ENCODE measurements around the gene L1CAM. TPM values are rescaled to one million over a fixed set of nuclear protein-coding genes. Genes with fewer than 3 reads are reported as not detected.
"Not testable (repeated sequence)": the region's sequence is repeated elsewhere in the genome, so short reads cannot be mapped to it uniquely, and the experiment has no call there.

The L1CAM gene
- total and polyA plus RNA-seq, 2 experiments from 2014 or later = 0.86 to 1.5 TPM

DNA sequence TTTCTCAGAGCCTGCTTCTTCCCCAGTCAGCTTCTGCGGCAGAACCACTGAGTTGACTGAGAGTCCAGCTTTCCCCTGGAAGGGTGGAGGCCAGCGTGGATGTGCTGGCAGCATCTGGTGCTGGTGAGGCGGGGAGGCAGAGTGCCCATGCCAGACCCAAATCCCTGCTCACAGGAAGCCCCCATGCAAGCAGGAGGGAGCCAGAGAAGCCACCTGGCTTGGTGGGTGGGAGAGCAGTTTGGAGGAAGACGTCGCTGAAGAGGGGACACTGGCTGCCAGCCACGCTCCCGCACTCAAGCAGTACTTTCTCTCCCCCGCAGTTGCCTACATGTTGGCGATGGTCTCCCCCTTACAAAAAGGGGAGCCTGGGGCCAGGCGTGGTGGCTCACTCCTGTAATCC, 61.6 kb downstream of the L1CAM start:
- TF ChIP-seq, protein P1, sequence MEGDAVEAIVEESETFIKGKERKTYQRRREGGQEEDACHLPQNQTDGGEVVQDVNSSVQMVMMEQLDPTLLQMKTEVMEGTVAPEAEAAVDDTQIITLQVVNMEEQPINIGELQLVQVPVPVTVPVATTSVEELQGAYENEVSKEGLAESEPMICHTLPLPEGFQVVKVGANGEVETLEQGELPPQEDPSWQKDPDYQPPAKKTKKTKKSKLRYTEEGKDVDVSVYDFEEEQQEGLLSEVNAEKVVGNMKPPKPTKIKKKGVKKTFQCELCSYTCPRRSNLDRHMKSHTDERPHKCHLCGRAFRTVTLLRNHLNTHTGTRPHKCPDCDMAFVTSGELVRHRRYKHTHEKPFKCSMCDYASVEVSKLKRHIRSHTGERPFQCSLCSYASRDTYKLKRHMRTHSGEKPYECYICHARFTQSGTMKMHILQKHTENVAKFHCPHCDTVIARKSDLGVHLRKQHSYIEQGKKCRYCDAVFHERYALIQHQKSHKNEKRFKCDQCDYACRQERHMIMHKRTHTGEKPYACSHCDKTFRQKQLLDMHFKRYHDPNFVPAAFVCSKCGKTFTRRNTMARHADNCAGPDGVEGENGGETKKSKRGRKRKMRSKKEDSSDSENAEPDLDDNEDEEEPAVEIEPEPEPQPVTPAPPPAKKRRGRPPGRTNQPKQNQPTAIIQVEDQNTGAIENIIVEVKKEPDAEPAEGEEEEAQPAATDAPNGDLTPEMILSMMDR (IDR thresholded peaks at IDR 0.05; ENCODE audit: low read depth, low read length) = no peak
- no peak for DNase-seq (ENCODE audit: low read depth in 1 of 2, low spot score in 1 of 2)
- H3K27me3 ChIP-seq = peaks cover 18% of the 10 kb centered on the region
- H3K4me3 ChIP-seq = no peak overlapping the region
- H3K36me3 ChIP-seq = no peaks in the 10 kb centered on the region
- no peak overlapping the region for H3K27ac ChIP-seq
- H3K9me3 ChIP-seq (ENCODE audit: low read depth) = no peaks in the 10 kb centered on the region
- H3K4me1 ChIP-seq (ENCODE audit: low read depth) = no peaks in the 10 kb centered on the region

- Histone ChIP-seq H3K27me3 (no peaks in the 10 kb centered on the region), H3K9me3 (ENCODE audit: low read depth) (no peaks in the 10 kb centered on the region), H3K36me3 (no peaks in the 10 kb centered on the region), H3K4me1 (ENCODE audit: low read depth) (no peaks in the 10 kb centered on the region), H3K4me3 (no peak overlapping the region), H3K27ac (no peak overlapping the region)
- TF ChIP-seq, protein P1 (IDR thresholded peaks at IDR 0.05; ENCODE audit: low read depth, low read length) = no peak
- no peak for DNase-seq (ENCODE audit: low read depth in 1 of 2, low spot score in 1 of 2)
These were observed 64.9 kb downstream of the L1CAM start for GRCh38 chrX:153821066-153821465.

DNA sequence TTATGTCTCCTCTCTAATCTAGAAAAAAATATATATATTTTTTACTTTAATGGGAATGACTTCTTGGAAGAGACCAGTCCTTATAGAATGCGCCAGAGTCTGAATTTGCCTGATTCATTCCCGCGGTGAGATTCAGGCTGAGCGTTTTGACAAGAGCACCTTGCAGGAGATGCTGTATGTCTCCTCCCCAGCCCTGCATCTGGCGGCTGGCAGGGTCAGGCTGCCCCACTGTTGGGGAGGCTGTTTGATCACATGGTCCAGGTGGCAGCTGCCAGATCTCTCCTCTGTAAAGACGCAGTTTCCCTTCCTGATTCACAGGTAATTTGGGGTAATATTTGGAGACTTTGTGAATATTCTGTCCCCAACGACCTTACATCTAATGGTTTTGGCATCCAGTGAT, 65.4 kb downstream of the L1CAM start:
- H3K4me1 ChIP-seq (ENCODE audit: low read depth) = no peaks in the 10 kb centered on the region

DNA sequence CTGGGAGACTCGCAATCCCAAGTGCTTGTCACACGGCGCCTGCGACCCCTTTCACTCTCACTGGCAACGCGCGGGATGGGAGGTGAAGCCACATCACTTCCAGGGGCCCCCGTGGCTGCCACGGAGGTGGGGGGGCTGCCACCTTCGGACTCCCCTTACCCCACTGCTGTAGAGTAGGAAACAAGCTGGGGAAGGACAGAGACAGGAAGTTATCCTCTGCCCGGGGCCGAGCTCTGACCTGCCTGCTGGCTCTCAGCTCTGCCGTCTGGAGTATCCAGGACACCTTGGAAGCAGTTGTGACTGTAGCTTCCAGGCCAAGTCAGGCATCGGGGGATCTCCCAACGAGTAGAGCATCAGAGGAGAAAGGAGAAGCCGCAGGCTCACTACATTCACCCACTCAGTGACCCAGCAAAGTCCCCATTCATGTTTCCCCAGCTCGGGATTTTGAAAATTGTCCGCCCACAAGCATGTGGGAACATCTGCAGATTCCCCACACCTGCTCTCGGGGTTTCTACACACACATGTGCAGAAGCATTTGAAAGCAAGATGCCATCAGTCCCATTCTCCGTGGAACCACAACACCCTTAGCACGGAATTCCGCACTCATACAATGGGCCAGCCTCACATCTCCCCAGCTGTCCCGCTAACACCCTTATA, 66.5 kb downstream of the L1CAM start:
- H3K4me3 ChIP-seq = peak overlapping the region; percentile 25
- no peak overlapping the region for H3K27ac ChIP-seq
- no peak for DNase-seq (ENCODE audit: low read depth in 1 of 2, low spot score in 1 of 2)
- H3K27me3 ChIP-seq = no peaks in the 10 kb centered on the region
- no peaks in the 10 kb centered on the region for H3K4me1 ChIP-seq (ENCODE audit: low read depth)
- no peaks in the 10 kb centered on the region for H3K9me3 ChIP-seq (ENCODE audit: low read depth)
- no peaks in the 10 kb centered on the region for H3K36me3 ChIP-seq
- TF ChIP-seq, protein P1 (IDR thresholded peaks at IDR 0.05; ENCODE audit: low read depth, low read length) = no peak

More for the DNA sequence above, 65.4 kb downstream of the L1CAM start:
- no peak for DNase-seq (ENCODE audit: low read depth in 1 of 2, low spot score in 1 of 2)
- TF ChIP-seq, protein P1 (IDR thresholded peaks at IDR 0.05; ENCODE audit: low read depth, low read length) = no peak
- Histone ChIP-seq H3K4me3 (no peak overlapping the region), H3K27ac (no peak overlapping the region), H3K27me3 (no peaks in the 10 kb centered on the region), H3K9me3 (ENCODE audit: low read depth) (no peaks in the 10 kb centered on the region), H3K36me3 (no peaks in the 10 kb centered on the region)

DNA sequence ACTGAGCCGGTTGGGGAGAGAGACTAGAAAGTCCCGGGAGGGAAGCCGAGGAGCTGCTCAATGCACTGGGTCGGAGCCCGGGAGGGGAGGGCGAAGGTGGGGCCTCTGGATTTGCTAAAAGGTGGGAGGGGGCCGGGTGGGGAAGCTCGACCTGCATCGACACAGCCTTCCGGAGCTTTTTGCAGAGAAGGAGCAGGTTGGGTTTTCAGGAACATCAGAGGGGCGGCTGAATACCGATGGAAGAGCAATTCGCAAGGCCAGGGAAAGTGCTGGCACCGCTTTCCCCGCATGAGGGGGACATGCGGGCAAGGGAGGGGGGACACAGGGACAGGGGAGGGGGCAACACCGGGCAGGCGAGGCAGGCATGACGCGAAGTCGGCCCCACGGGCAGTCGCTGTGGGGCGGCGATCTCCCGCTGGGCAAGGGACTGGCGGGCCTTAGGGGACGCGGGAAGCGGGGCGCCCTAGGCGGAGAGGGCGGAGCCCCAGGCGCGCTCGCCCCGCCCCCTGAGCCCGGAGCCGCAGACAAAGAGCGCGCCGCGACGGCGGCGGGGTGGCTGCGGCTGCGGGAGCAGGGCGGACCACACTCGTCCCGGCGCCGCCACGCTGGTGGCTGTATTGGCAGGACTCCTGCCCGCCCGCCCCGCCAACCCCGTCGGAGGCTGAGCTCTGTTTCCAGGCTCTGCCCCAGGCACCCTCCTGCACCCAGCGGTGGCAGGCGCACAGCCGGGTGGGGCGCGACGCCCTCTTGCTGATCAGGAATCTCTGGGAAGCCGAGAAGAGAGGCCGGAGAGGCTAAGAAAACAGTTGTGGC, 67.2 kb downstream of the L1CAM start:
- no peaks in the 10 kb centered on the region for H3K4me1 ChIP-seq (ENCODE audit: low read depth)
- no peaks in the 10 kb centered on the region for H3K27me3 ChIP-seq
- no peaks in the 10 kb centered on the region for H3K36me3 ChIP-seq
- no peaks in the 10 kb centered on the region for H3K9me3 ChIP-seq (ENCODE audit: low read depth)
- TF ChIP-seq, protein P1 (IDR thresholded peaks at IDR 0.05; ENCODE audit: low read depth, low read length) = no peak
- DNase-seq (ENCODE audit: low read depth in 1 of 2, low spot score in 1 of 2) = peak; percentile 12 to 70
- peak overlapping the region; percentile 25 for H3K4me3 ChIP-seq
- H3K27ac ChIP-seq = no peak overlapping the region

DNA sequence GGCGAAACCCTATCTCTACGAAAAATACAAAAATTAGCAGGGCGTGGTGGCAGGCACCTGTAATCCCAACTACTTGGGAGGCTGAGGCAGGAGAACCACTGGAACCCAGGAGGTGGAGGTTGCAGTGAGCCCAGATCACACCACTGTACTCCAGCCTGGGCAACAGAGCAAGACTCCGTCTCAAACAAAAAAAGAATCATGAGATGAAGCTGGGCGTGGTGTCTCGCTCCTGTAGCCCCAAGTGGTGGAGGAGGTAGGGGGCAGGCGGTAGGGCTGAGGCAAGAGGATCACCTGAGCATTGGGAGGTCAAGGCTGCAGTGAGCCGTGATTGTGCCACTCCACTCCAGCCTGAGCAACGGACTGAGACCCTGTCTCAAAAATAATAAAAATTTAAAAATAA, 67.9 kb downstream of the L1CAM start:
- not testable (repeated sequence) for H3K9me3 ChIP-seq (ENCODE audit: low read depth); H3K4me3 ChIP-seq; H3K27me3 ChIP-seq; H3K27ac ChIP-seq; DNase-seq (ENCODE audit: low read depth in 1 of 2, low spot score in 1 of 2); H3K36me3 ChIP-seq; H3K4me1 ChIP-seq (ENCODE audit: low read depth)
